ENCODE measurements around the gene SPOCK3.
A peak's percentile ranks its signal among the peaks of the same experiment; 100 is the strongest.

SPOCK3 gene

GRCh38 chr4:166956484-166956883 lies 277.8 kb downstream of the SPOCK3 start:
- no peak for DNase-seq (ENCODE audit: low read depth)
- no peak for TF ChIP-seq CTCF (IDR thresholded peaks at IDR 0.05; ENCODE audit: low read depth, low read length, missing control alignments)
- H3K4me3 ChIP-seq (ENCODE audit: low read depth, low read length): no peak overlapping the region

- H3K4me3 ChIP-seq (ENCODE audit: low read depth, low read length): no peak overlapping the region
- peak; percentile 3 for DNase-seq (ENCODE audit: low read depth)
- TF ChIP-seq CTCF (IDR thresholded peaks at IDR 0.05; ENCODE audit: low read depth, low read length, missing control alignments): no peak
Observed at GRCh38 chr4:166941629-166942028, 292.7 kb downstream of the SPOCK3 start.

DNA sequence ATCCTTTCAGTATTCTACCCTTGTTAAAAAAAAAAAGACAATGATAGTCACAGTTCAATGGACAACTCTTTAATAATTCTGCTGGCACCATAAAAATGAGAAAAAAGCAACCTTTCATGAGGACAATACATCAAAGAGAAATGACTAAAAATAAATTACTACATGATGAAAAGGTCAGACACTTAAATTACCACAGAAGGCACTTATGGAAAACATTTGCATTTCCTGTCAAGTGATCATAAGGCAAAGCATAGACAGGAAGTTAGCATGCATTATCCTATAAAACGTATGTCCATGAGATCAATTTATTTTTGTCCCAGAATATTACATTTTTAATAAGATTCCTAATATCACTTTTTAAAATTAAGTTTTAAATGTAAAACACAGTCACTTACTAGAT lies 303.8 kb downstream of the SPOCK3 start:
- TF ChIP-seq CTCF (IDR thresholded peaks at IDR 0.05; ENCODE audit: low read depth, low read length, missing control alignments): no peak
- no peak overlapping the region for H3K4me3 ChIP-seq (ENCODE audit: low read depth, low read length)
- DNase-seq (ENCODE audit: low read depth): no peak

- no peak for TF ChIP-seq CTCF (IDR thresholded peaks at IDR 0.05; ENCODE audit: low read depth, low read length, missing control alignments)
- no peak overlapping the region for H3K4me3 ChIP-seq (ENCODE audit: low read depth, low read length)
- no peak for DNase-seq (ENCODE audit: low read depth)
Observed at GRCh38 chr4:166924424-166924823, 309.9 kb downstream of the SPOCK3 start.

- no peak for DNase-seq (ENCODE audit: low read depth)
- no peak for TF ChIP-seq CTCF (IDR thresholded peaks at IDR 0.05; ENCODE audit: low read depth, low read length, missing control alignments)
- H3K4me3 ChIP-seq (ENCODE audit: low read depth, low read length): no peak overlapping the region
Observed at GRCh38 chr4:166913926-166914325, 320.4 kb downstream of the SPOCK3 start.

DNA sequence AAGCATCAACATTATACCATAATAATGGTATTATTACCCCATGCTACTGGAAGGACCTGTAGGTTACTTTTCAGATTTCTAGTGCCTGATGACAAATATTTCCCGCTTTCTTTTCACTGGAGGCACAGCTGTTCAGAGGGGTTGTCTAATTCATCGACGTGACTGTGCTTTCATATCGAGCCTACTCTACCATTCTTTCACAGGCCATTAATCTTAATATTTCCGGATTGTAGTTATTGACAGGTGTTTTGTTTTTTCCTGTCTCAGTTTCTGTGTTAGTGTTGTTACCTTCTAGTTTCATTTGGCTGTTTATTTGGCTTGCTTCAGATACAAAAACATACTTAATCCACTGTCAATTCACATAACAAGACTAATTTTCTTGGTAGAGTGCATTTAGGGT lies 330.9 kb downstream of the SPOCK3 start:
- no peak for DNase-seq (ENCODE audit: low read depth)
- no peak overlapping the region for H3K4me3 ChIP-seq (ENCODE audit: low read depth, low read length)
- no peak for TF ChIP-seq CTCF (IDR thresholded peaks at IDR 0.05; ENCODE audit: low read depth, low read length, missing control alignments)

DNA sequence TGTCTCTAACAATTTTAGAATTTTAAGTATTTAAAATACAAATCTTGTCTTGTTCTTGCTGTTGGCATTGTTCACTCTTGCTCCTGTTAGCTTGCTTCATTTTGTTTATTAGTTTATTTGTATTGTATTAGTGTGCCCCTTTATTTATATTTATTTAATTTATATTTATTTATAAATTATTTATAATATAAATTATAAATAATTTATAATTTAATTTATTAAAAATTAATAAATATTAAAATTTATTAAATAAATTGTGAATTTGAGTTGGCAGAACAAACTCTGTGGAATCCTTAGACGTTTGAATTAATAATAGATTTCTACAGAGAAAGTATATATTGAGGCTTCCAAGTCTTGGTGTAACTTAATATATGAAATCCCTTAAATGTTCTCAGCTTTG lies 331.4 kb downstream of the SPOCK3 start:
- DNase-seq (ENCODE audit: low read depth): no peak

More for the DNA sequence above, 331.4 kb downstream of the SPOCK3 start:
- TF ChIP-seq CTCF (IDR thresholded peaks at IDR 0.05; ENCODE audit: low read depth, low read length, missing control alignments): no peak
- no peak overlapping the region for H3K4me3 ChIP-seq (ENCODE audit: low read depth, low read length)
